ENCODE data around the gene MIDN. TPM values are rescaled to one million over a fixed set of nuclear protein-coding genes. Genes with fewer than 3 reads are reported as not detected.

The MIDN gene
- polyA plus RNA-seq, 1 donor from 2014 or later, result 24.8 TPM

DNA sequence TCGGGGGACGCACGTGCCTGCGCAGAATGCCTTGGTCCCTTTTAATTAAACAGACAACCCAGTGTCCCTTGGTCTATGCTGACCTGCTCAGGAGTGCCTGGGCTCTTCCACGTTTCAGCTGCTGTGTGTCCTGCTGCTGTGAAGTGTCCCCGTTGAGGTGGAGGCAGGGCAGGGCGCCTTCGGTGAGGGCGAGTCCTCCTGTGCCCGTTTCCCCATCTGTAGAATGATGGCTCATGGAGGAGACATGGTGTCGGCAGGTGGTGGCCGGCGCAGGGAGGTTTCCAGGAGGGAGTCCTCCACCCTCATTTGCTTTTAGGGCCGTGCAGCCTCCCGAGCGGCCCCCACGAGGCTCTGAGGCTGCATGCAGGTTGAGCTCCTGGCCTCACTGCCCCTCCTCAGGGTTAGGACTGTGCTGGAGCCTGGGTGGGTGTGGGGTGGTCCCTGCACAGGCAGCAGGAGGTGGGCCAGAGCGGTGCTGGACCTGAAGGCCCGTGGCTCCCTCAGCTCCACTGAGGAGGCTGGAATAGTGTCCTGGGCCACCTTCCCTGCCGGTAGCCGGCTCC lies 34.0 kb upstream of the MIDN start:
- Histone ChIP-seq H3K4me3 (ENCODE audit: low read length) (no peak overlapping the region), H3K9me2 (ENCODE audit: insufficient read depth, low read length) (no peaks in the 10 kb centered on the region), H3K36me3 (ENCODE audit: insufficient read depth, low read length) (no peaks in the 10 kb centered on the region), H3F3A (ENCODE audit: insufficient read depth, low read length, poor library complexity, severe bottlenecking) (no peaks in the 10 kb centered on the region), H3K9me3 (ENCODE audit: low read length) (no peaks in the 10 kb centered on the region), H3K4me2 (ENCODE audit: low read length) (no peak overlapping the region), H4K20me1 (ENCODE audit: insufficient read depth) (no peaks in the 10 kb centered on the region), H3K79me2 (replicated peaks; ENCODE audit: insufficient read depth, low read length) (peaks cover 29% of the 10 kb centered on the region), H3K27me3 (ENCODE audit: insufficient read depth, low read depth, low read length) (no peaks in the 10 kb centered on the region), H3K9ac (ENCODE audit: low read length) (no peak overlapping the region), H2AFZ (ENCODE audit: low read depth, low read length) (no peak overlapping the region), H3K27ac (ENCODE audit: low read length) (no peak overlapping the region)
- TF ChIP-seq EZH2 (IDR thresholded peaks at IDR 0.05; ENCODE audit: borderline replicate concordance, insufficient read depth, low read length, poor library complexity, severe bottlenecking) (no peak), TAF1 (IDR thresholded peaks at IDR 0.05; ENCODE audit: low read depth) (no peak), EP300 (conservative IDR thresholded peaks at IDR 0.05; ENCODE audit: poor library complexity, severe bottlenecking) (no peak), POLR2AphosphoS5 (IDR thresholded peaks at IDR 0.05) (no peak), MXI1 (conservative IDR thresholded peaks at IDR 0.05; ENCODE audit: poor library complexity, severe bottlenecking) (no peak), RAD21 (conservative IDR thresholded peaks at IDR 0.05) (no peak), SMC3 (conservative IDR thresholded peaks at IDR 0.05; ENCODE audit: poor library complexity) (no peak), CTCF (IDR thresholded peaks at IDR 0.05; ENCODE audit: poor library complexity, severe bottlenecking) (no peak)
- TF ChIP-seq, protein P1, sequence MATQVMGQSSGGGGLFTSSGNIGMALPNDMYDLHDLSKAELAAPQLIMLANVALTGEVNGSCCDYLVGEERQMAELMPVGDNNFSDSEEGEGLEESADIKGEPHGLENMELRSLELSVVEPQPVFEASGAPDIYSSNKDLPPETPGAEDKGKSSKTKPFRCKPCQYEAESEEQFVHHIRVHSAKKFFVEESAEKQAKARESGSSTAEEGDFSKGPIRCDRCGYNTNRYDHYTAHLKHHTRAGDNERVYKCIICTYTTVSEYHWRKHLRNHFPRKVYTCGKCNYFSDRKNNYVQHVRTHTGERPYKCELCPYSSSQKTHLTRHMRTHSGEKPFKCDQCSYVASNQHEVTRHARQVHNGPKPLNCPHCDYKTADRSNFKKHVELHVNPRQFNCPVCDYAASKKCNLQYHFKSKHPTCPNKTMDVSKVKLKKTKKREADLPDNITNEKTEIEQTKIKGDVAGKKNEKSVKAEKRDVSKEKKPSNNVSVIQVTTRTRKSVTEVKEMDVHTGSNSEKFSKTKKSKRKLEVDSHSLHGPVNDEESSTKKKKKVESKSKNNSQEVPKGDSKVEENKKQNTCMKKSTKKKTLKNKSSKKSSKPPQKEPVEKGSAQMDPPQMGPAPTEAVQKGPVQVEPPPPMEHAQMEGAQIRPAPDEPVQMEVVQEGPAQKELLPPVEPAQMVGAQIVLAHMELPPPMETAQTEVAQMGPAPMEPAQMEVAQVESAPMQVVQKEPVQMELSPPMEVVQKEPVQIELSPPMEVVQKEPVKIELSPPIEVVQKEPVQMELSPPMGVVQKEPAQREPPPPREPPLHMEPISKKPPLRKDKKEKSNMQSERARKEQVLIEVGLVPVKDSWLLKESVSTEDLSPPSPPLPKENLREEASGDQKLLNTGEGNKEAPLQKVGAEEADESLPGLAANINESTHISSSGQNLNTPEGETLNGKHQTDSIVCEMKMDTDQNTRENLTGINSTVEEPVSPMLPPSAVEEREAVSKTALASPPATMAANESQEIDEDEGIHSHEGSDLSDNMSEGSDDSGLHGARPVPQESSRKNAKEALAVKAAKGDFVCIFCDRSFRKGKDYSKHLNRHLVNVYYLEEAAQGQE (IDR thresholded peaks at IDR 0.05; ENCODE audit: borderline replicate concordance), result no peak

GRCh38 chr19:1214862-1215731 lies 33.3 kb upstream of the MIDN start:
- no peaks in the 10 kb centered on the region for H3K36me3 ChIP-seq (ENCODE audit: insufficient read depth, low read length)
- H4K20me1 ChIP-seq (ENCODE audit: insufficient read depth), result no peaks in the 10 kb centered on the region
- H3K9me2 ChIP-seq (ENCODE audit: insufficient read depth, low read length), result no peaks in the 10 kb centered on the region
- H3K4me3 ChIP-seq (ENCODE audit: low read length), result no peak overlapping the region
- peaks cover 22% of the 10 kb centered on the region for H3K79me2 ChIP-seq (replicated peaks; ENCODE audit: insufficient read depth, low read length)
- H3K9me3 ChIP-seq (ENCODE audit: low read length), result no peaks in the 10 kb centered on the region
- H3K27ac ChIP-seq (ENCODE audit: low read length), result no peak overlapping the region
- TF ChIP-seq RAD21 (conservative IDR thresholded peaks at IDR 0.05), result no peak
- no peak for TF ChIP-seq CTCF (IDR thresholded peaks at IDR 0.05; ENCODE audit: poor library complexity, severe bottlenecking)
- no peak for TF ChIP-seq POLR2AphosphoS5 (IDR thresholded peaks at IDR 0.05)
- TF ChIP-seq, protein P1 (IDR thresholded peaks at IDR 0.05; ENCODE audit: borderline replicate concordance), result no peak
- TF ChIP-seq MXI1 (conservative IDR thresholded peaks at IDR 0.05; ENCODE audit: poor library complexity, severe bottlenecking), result no peak
- no peak for TF ChIP-seq EP300 (conservative IDR thresholded peaks at IDR 0.05; ENCODE audit: poor library complexity, severe bottlenecking)
- no peak for TF ChIP-seq EZH2 (IDR thresholded peaks at IDR 0.05; ENCODE audit: borderline replicate concordance, insufficient read depth, low read length, poor library complexity, severe bottlenecking)
- no peak for TF ChIP-seq TAF1 (IDR thresholded peaks at IDR 0.05; ENCODE audit: low read depth)
- TF ChIP-seq SMC3 (conservative IDR thresholded peaks at IDR 0.05; ENCODE audit: poor library complexity), result no peak
- no peak overlapping the region for H2AFZ ChIP-seq (ENCODE audit: low read depth, low read length)
- no peak overlapping the region for H3K4me2 ChIP-seq (ENCODE audit: low read length)
- H3F3A ChIP-seq (ENCODE audit: insufficient read depth, low read length, poor library complexity, severe bottlenecking), result no peaks in the 10 kb centered on the region
- no peak overlapping the region for H3K9ac ChIP-seq (ENCODE audit: low read length)
- H3K27me3 ChIP-seq (ENCODE audit: insufficient read depth, low read depth, low read length), result no peaks in the 10 kb centered on the region
